ENCODE data around the gene PSMA7.

- TF ChIP-seq POLR2A (IDR thresholded peaks at IDR 0.05), result no peak
- no peak for TF ChIP-seq CTCF (IDR thresholded peaks at IDR 0.05 in 4 of 5, conservative IDR thresholded peaks at IDR 0.05 in 1 of 5)
Observed at GRCh38 chr20:62151835-62152364, 8.7 kb upstream of the PSMA7 start.

Measured in gastrocnemius medialis (tissue), 4 donors.